Keratinocyte (primary cell): ENCODE measurements around the gene CPS1.

ENCODE experiments used
- EZH2 ChIP-seq: IDR thresholded peaks from one replicate; pipeline ENCODE4 v1.6.1; 2012; ENCODE audit warnings: inconsistent platforms, mild to moderate bottlenecking, low read length, moderate library complexity
- TF ChIP-seq, protein P1 (sequence below), 3 experiments: IDR thresholded peaks in 1 of 3; conservative IDR thresholded peaks in 1 of 3; optimal IDR thresholded peaks in 1 of 3; 2 replicates in 2 of 3; 3 replicates in 1 of 3; pipeline versions ENCODE3 to v1.5.1; 2011; ENCODE audit warnings: low read length in 3 of 3, mild to moderate bottlenecking in 3 of 3, moderate library complexity in 2 of 3, control low read depth in 1 of 3, inconsistent platforms in 1 of 3; ENCODE audit not compliant: insufficient read depth in 2 of 3; ENCODE audit errors: extremely low read depth in 1 of 3

DNA sequence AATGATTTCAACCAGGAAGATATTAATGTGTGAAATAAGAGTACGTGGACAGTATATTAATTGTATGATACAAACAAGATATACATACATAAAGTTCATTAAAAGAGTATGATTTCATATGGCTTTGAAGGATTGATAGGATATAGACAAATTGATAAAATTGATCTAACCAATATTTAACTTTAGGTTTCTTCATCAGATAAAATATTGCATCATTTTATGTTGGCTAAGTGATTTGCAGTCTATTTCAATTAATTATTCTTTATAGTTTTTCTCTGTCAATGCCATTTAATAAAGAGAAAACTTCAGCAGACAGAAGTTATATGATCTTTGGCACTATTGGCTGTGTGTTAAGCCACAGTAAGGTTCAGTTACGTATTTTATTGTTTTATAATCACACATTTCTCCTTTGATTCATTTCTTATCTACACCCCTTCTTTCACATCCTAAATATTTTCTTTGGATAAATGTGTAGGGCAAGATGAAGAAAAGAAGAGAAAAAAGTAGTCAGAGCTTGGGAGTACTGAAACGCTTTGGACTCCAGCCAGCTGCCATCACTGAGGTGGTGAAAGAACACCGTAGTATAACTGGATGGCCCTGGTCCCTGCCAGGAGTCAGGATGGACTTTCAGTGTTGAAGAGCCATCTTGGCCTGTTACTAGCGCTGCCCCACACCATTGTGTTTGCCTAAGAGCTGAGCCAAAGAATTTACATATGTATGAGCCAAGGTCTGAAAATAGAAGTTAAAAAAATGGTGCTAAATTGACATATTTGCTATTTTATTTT, 9.8 kb upstream of the CPS1 start:
- TF ChIP-seq, protein P1, sequence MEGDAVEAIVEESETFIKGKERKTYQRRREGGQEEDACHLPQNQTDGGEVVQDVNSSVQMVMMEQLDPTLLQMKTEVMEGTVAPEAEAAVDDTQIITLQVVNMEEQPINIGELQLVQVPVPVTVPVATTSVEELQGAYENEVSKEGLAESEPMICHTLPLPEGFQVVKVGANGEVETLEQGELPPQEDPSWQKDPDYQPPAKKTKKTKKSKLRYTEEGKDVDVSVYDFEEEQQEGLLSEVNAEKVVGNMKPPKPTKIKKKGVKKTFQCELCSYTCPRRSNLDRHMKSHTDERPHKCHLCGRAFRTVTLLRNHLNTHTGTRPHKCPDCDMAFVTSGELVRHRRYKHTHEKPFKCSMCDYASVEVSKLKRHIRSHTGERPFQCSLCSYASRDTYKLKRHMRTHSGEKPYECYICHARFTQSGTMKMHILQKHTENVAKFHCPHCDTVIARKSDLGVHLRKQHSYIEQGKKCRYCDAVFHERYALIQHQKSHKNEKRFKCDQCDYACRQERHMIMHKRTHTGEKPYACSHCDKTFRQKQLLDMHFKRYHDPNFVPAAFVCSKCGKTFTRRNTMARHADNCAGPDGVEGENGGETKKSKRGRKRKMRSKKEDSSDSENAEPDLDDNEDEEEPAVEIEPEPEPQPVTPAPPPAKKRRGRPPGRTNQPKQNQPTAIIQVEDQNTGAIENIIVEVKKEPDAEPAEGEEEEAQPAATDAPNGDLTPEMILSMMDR (optimal IDR thresholded peaks at IDR 0.05 in 1 of 3, IDR thresholded peaks at IDR 0.05 in 1 of 3, conservative IDR thresholded peaks at IDR 0.05 in 1 of 3; ENCODE audit: extremely low read depth in 1 of 3, insufficient read depth in 2 of 3, low read length in 3 of 3) = no peak
- no peak for TF ChIP-seq EZH2
